BLaER1 (cell line): ENCODE results near the gene HAPSTR1.
"Not testable (repeated sequence)": the region's sequence is repeated elsewhere in the genome, so short reads cannot be mapped to it uniquely, and the experiment has no call there.

Experiments used
- H3K27ac ChIP-seq: shearing (Covaris generic); formaldehyde crosslinking; 2 replicates; pipeline ENCODE4 v1.8.1; 2022
- H3K27me3 ChIP-seq: shearing (Covaris generic); formaldehyde crosslinking; 2 replicates; pipeline ENCODE4 v1.8.1; 2022
- H3K36me3 ChIP-seq: shearing (Covaris generic); formaldehyde crosslinking; 2 replicates; pipeline ENCODE4 v1.8.1; 2022
- H3K4me1 ChIP-seq: shearing (Covaris generic); formaldehyde crosslinking; 2 replicates; pipeline ENCODE4 v1.8.1; 2022
- H3K4me2 ChIP-seq: shearing (Covaris generic); formaldehyde crosslinking; 2 replicates; pipeline ENCODE4 v1.8.1; 2022
- H3K4me3 ChIP-seq: shearing (Covaris generic); formaldehyde crosslinking; 2 replicates; pipeline ENCODE4 v1.8.1; 2022
- H3K9ac ChIP-seq: shearing (Covaris generic); formaldehyde crosslinking; 2 replicates; pipeline ENCODE4 v1.8.1; 2022
- H3K9me3 ChIP-seq: shearing (Covaris generic); formaldehyde crosslinking; 2 replicates; pipeline ENCODE4 v1.8.1; 2022
- H4K20me1 ChIP-seq: shearing (Covaris generic); formaldehyde crosslinking; 2 replicates; pipeline ENCODE4 v1.8.1; 2022
- Cebpa-rat ChIP-seq: shearing (Covaris generic); IDR thresholded peaks from 2 replicates; pipeline ENCODE4 v1.8.1; 2022

HAPSTR1 gene

GRCh38 chr16:9068886-9069285 lies 22.6 kb upstream of the HAPSTR1 start:
- no peaks in the 10 kb centered on the region for H3K36me3 ChIP-seq
- H3K27me3 ChIP-seq, result no peaks in the 10 kb centered on the region
- no peaks in the 10 kb centered on the region for H4K20me1 ChIP-seq
- H3K4me1 ChIP-seq, result peaks cover 29% of the 10 kb centered on the region
- H3K9ac ChIP-seq, result no peak overlapping the region
- no peak overlapping the region for H3K4me2 ChIP-seq
- no peak for TF ChIP-seq Cebpa-rat
- no peak overlapping the region for H3K4me3 ChIP-seq
- no peak overlapping the region for H3K27ac ChIP-seq
- peaks cover 13% of the 10 kb centered on the region for H3K9me3 ChIP-seq

DNA sequence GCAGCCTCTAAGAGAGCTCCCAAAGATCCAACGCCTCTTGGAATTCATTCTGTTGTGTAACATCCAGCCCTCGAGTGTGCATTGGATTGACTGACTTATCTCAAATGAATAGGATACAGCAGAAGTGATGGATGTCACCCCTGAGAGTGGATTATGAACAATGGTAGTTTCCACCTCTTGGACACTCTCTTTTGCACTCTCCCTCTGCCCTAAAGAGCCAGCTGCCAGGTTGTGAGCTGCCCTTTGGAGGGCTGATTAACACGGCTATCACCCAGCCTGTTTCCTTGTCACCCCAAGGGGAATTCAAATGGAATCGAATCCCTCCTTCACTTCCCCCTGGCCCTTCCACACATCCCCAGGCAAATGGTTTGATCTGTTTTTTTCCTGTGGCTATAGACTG lies 21.2 kb upstream of the HAPSTR1 start:
- H3K9ac ChIP-seq, result no peak overlapping the region
- no peaks in the 10 kb centered on the region for H4K20me1 ChIP-seq
- H3K27ac ChIP-seq, result no peak overlapping the region
- peaks cover 21% of the 10 kb centered on the region for H3K4me1 ChIP-seq
- TF ChIP-seq Cebpa-rat, result no peak
- no peaks in the 10 kb centered on the region for H3K27me3 ChIP-seq
- no peaks in the 10 kb centered on the region for H3K36me3 ChIP-seq
- peaks cover 13% of the 10 kb centered on the region for H3K9me3 ChIP-seq
- H3K4me2 ChIP-seq, result no peak overlapping the region
- no peak overlapping the region for H3K4me3 ChIP-seq

- H3K27me3 ChIP-seq, result no peaks in the 10 kb centered on the region
- peaks cover 13% of the 10 kb centered on the region for H3K9me3 ChIP-seq
- H3K4me2 ChIP-seq, result no peak overlapping the region
- H3K4me3 ChIP-seq, result no peak overlapping the region
- H4K20me1 ChIP-seq, result no peaks in the 10 kb centered on the region
- TF ChIP-seq Cebpa-rat, result no peak
- H3K4me1 ChIP-seq, result peaks cover 32% of the 10 kb centered on the region
- H3K9ac ChIP-seq, result no peak overlapping the region
- no peaks in the 10 kb centered on the region for H3K36me3 ChIP-seq
- H3K27ac ChIP-seq, result no peak overlapping the region
These were observed 20.1 kb upstream of the HAPSTR1 start for GRCh38 chr16:9071377-9071776.

- Histone ChIP-seq H3K36me3 (no peaks in the 10 kb centered on the region), H3K9ac (no peak overlapping the region), H3K9me3 (peaks cover 15% of the 10 kb centered on the region), H3K27ac (peak overlapping the region; percentile 15; the same call in 1 of the 2 replicates), H3K4me3 (no peak overlapping the region), H3K27me3 (no peaks in the 10 kb centered on the region), H4K20me1 (no peaks in the 10 kb centered on the region), H3K4me2 (peak overlapping the region; percentile 14), H3K4me1 (peaks cover 45% of the 10 kb centered on the region)
- peak; percentile 65; the same call in 1 of the 2 replicates for TF ChIP-seq Cebpa-rat
These were observed 18.6 kb upstream of the HAPSTR1 start for GRCh38 chr16:9072806-9073341.

DNA sequence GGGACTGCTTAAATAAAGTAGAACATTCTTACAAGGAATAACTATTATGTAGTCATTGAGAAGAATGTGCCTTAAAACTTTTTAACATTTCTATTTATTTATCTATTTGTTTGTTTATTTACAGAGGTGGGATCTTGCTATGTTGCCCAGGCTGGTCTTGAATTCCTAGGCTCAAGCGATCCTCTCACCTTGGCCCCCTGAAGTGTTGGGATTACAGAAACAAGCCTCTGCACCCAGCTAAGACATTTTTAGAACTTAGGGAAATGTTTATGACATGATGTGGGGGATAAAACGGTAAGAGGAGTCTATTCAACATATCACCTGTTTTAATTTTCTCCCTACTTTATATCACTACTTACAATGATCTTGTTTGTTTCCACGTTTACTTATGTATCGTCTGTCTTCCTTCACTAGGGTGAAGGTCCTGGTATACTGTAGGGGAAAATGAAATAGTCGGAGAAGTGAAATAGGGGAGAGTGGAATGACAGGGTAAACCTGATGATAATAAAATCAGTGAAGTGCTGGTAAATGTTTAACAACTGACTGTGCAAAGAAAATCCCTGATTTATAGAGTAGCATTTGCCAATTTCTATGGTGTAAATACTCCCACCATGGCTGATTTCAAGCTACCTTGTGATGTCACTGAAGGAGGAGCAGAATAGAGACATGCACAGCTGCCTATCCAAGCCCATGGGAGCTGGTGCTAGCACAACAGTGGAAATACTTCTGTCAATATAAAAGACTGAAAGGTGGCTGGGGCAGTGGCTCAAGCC lies 16.0 kb upstream of the HAPSTR1 start:
- Histone ChIP-seq H4K20me1 (no peaks in the 10 kb centered on the region), H3K4me1 (peaks cover 50% of the 10 kb centered on the region), H3K9ac (no peak overlapping the region), H3K27ac (no peak overlapping the region), H3K4me2 (peak overlapping the region; percentile 27), H3K9me3 (peaks cover 30% of the 10 kb centered on the region), H3K27me3 (no peaks in the 10 kb centered on the region), H3K36me3 (no peaks in the 10 kb centered on the region), H3K4me3 (no peak overlapping the region)
- TF ChIP-seq Cebpa-rat, result no peak

DNA sequence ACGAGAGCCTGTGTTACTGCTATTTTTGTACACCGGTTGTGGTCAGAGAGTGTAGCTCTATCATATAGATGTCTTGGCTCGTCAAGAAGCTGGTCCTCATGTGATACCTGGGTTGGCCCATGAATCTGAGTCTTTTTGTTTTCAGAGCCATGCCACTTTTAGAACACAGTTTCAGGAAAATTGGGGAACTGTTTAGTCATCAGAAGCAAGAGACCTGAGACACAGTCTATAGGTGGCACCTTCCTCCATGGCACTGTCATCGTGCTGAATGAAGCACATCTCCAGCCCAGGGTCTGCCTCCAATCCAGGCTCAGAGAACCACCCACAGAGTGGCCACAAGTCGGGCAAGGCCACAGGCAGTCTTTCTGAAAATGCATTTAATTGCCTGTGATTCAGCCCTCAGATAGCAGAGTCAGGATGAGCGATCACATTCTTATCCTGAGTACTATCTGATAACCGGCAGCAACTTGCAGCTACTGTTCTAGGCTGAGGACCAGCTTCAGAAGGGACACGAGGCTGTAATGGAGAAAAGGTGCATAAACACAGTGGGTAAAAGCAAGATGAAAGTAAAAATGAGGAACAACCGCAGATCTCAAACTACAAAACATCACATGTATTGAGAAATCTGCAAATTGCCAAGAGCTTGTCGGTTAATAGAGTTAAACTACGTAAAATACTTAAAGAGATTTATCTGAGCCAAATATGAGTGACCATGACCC lies 14.2 kb upstream of the HAPSTR1 start:
- Histone ChIP-seq H3K9ac (no peak overlapping the region), H3K4me2 (peak overlapping the region; percentile 27)

DNA sequence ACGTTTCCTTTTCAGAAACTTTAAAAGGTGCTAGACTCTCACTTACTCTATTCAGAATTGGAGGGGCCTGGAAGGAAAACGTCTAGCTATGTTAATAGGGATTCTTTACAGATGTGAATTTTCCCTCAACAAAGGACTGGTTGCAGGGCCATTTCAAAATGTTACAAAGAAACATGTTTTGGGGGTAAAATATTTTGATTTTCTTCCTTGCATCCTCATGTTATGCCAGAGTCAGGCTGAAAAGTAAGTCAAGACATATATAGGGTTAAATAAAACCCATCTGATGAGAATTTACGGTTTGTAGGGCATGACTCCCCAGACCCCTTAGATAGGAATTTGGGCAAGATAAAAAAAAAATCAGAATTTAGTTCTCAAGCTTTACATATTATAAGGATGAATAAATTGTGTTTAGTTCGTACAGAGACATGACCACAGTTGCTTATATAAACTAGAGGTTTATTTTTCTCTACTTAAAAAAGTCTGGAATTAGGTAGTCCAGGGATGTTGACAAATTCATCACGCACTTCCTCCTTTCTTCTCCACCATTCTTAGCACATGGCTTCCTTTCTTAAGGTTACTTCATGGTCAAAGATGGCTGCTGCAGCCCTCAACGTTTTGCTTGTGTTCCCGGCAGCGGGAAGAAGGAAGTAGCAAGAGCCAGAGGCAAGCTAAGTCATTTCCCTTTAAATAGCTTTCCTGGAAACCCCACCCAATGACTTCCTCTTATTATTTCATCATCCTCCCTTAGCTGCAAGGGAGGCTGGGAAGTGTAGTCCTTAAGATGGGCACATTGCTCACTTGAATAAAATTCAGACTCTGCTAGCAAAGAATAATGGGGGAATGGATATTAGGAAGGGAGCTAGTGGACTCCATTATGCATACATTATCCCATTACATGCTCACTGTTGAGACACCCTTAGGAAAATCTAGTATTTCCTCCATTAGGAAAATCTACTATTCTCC lies 12.7 kb upstream of the HAPSTR1 start:
- H3K9ac ChIP-seq, H3K4me2 ChIP-seq, H3K27me3 ChIP-seq, H3K4me3 ChIP-seq, H4K20me1 ChIP-seq, H3K36me3 ChIP-seq: not testable (repeated sequence)
- peaks cover 37% of the 10 kb centered on the region for H3K4me1 ChIP-seq
- H3K27ac ChIP-seq, result peak overlapping the region; percentile 71
- TF ChIP-seq Cebpa-rat, result peak; percentile 88
- H3K9me3 ChIP-seq, result peaks cover 22% of the 10 kb centered on the region

More for the DNA sequence above, 14.2 kb upstream of the HAPSTR1 start:
- TF ChIP-seq Cebpa-rat, result no peak
- no peaks in the 10 kb centered on the region for H3K36me3 ChIP-seq
- no peaks in the 10 kb centered on the region for H4K20me1 ChIP-seq
- H3K4me1 ChIP-seq, result peaks cover 52% of the 10 kb centered on the region
- no peak overlapping the region for H3K4me3 ChIP-seq
- H3K9me3 ChIP-seq, result peaks cover 22% of the 10 kb centered on the region
- no peaks in the 10 kb centered on the region for H3K27me3 ChIP-seq
- 0 out of 2 replicates have a peak overlapping the region, but pooled peaks have one; percentile 18 for H3K27ac ChIP-seq

DNA sequence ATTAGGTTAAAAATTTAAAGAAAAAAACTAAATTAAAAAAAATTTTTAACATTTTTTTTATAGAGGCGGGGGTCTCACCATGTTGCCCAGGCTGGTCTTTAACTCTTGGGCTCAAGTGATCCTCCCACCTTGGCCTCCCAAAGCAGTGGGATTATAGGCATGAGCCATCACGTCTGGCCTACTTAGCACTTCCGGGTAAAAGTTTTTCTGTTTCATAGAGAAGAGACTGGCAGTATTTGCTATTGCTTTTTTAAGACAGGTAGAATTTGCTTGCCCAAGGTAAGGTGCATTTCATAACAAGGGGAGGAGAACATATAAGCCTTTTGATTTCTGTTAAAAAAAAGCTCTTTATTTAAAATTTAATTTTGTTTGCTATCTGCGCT lies 12.0 kb upstream of the HAPSTR1 start:
- H4K20me1 ChIP-seq, result no peaks in the 10 kb centered on the region
- H3K9ac ChIP-seq, result no peak overlapping the region
- H3K4me1 ChIP-seq, result peaks cover 35% of the 10 kb centered on the region
- H3K36me3 ChIP-seq, result no peaks in the 10 kb centered on the region
- peak overlapping the region; percentile 61 for H3K27ac ChIP-seq
- H3K27me3 ChIP-seq, result no peaks in the 10 kb centered on the region
- TF ChIP-seq Cebpa-rat, result no peak
- H3K4me2 ChIP-seq, result no peak overlapping the region
- H3K4me3 ChIP-seq, result no peak overlapping the region
- peaks cover 27% of the 10 kb centered on the region for H3K9me3 ChIP-seq

- TF ChIP-seq Cebpa-rat, result no peak
- no peak overlapping the region for H3K4me3 ChIP-seq
- H4K20me1 ChIP-seq, result no peaks in the 10 kb centered on the region
- H3K27me3 ChIP-seq, result no peaks in the 10 kb centered on the region
- H3K9ac ChIP-seq, result no peak overlapping the region
- no peak overlapping the region for H3K4me2 ChIP-seq
- no peaks in the 10 kb centered on the region for H3K36me3 ChIP-seq
- H3K9me3 ChIP-seq, result peaks cover 34% of the 10 kb centered on the region
- peaks cover 26% of the 10 kb centered on the region for H3K4me1 ChIP-seq
- H3K27ac ChIP-seq, result peak overlapping the region; percentile 52; the same call in 1 of the 2 replicates
These were observed 10.3 kb upstream of the HAPSTR1 start for GRCh38 chr16:9081158-9081557.
